K562 (cell line): ENCODE data around the gene EMX1. TPM values are rescaled to one million over a fixed set of nuclear protein-coding genes. Genes with fewer than 3 reads are reported as not detected.

Experiments
- ATAC-seq: fragments of 200-7000 bp; cut with Tn5 transposase; 3 replicates; pipeline ENCODE4 v1.9.1; 2020; ENCODE audit warnings: moderate library complexity
- BruUV-seq: library from RNA; stranded (reverse); fragments of 400-500 nt; replicated peaks from 2 replicates; lab custom pipeline; 2021; lab: Mats Ljungman, UMichigan
- CTCF ChIA-PET: fragments of 300-600 bp; formaldehyde crosslinking; extraction: SDS; loops from one replicate; lab custom pipeline; 2021; ENCODE audit warnings: low intra/inter-chr PET ratio; lab: Yijun Ruan, JAX
- POLR2A ChIA-PET: fragments of 300-600, 350-650 bp; sonication (Branson Sonifier 250); formaldehyde crosslinking; extraction: SDS; loops from one replicate; lab custom pipeline; 2021; ENCODE audit warnings: antibody characterized with exemption, inconsistent platforms; lab: Yijun Ruan, JAX
- DNase-seq, 4 experiments: peaks; one replicate each; pipeline versions ENCODE4 v3.0.0 to v3.0.0-alpha.2; 2011 to 2018; ENCODE audit warnings: low spot score in 3 of 4, mixed read lengths in 3 of 4; ENCODE audit errors: extremely low read depth in 1 of 4
- FAIRE-seq: peaks from 2 replicates; lab custom pipeline; 2011; peaks lifted over from hg19 to GRCh38; lab: Jason Lieb, UNC
- H2AFZ ChIP-seq: 2 replicates; pipeline ENCODE4 v1.6.0; 2011; ENCODE audit warnings: low read depth, low read length, control low read depth, inconsistent platforms
- H3K27ac ChIP-seq: fragments of 200-600 bp; 3 replicates; pipeline ENCODE4 v1.8.0; 2011; ENCODE audit warnings: low read depth, mild to moderate bottlenecking, control low read depth, inconsistent platforms, low read length, moderate library complexity, mixed read lengths; ENCODE audit errors: extremely low read depth
- H3K27me3 ChIP-seq, 2 experiments: fragments of 300-600 bp in 1 of 2; 2 replicates in 1 of 2; 3 replicates in 1 of 2; pipeline versions ENCODE4 v1.6.0 to v1.8.0; 2011; ENCODE audit warnings: inconsistent platforms in 2 of 2, low read length in 2 of 2, mild to moderate bottlenecking in 1 of 2, mixed read lengths in 1 of 2, moderate library complexity in 1 of 2; ENCODE audit not compliant: control insufficient read depth in 2 of 2, insufficient read depth in 2 of 2
- H3K36me3 ChIP-seq: fragments of 300-600 bp; 3 replicates; pipeline ENCODE4 v1.8.0; 2011; ENCODE audit warnings: mild to moderate bottlenecking, low read length, inconsistent platforms; ENCODE audit not compliant: control insufficient read depth, insufficient read depth
- H3K4me1 ChIP-seq, 2 experiments: fragments of 200-600 bp in 1 of 2; replicated peaks in 1 of 2; 2 replicates in 1 of 2; 3 replicates in 1 of 2; pipeline versions ENCODE4 v1.5.1 to v1.8.0; 2011; ENCODE audit warnings: inconsistent platforms in 2 of 2, low read length in 2 of 2, mild to moderate bottlenecking in 1 of 2, mixed read lengths in 1 of 2, moderate library complexity in 1 of 2; ENCODE audit not compliant: control insufficient read depth in 2 of 2, insufficient read depth in 2 of 2
- H3K4me2 ChIP-seq: 2 replicates; pipeline ENCODE4 v1.6.1; 2011; ENCODE audit warnings: low read length, control low read depth, inconsistent platforms, mixed read lengths; ENCODE audit not compliant: insufficient read depth
- H3K4me3 ChIP-seq: fragments of 200-600 bp; sonication (generic), shearing (Covaris generic); 2 replicates; pipeline ENCODE4 v1.5.1; 2016; ENCODE audit warnings: control low read depth, inconsistent platforms
- H3K79me2 ChIP-seq: fragments of 200-600 bp; 3 replicates; pipeline ENCODE4 v1.8.0; 2011; ENCODE audit warnings: low read length, inconsistent platforms; ENCODE audit not compliant: control insufficient read depth, insufficient read depth
- H3K9ac ChIP-seq, 2 experiments: 2 replicates each; pipeline versions ENCODE4 v1.6.0 to v1.6.1; 2011; ENCODE audit warnings: low read depth in 2 of 2, low read length in 2 of 2, control low read depth in 1 of 2, inconsistent platforms in 1 of 2, mild to moderate bottlenecking in 1 of 2, mixed read lengths in 1 of 2; ENCODE audit not compliant: insufficient read depth in 1 of 2
- H3K9me1 ChIP-seq: one replicate; pipeline ENCODE4 v1.6.0; 2011; ENCODE audit warnings: inconsistent platforms, mild to moderate bottlenecking, low read length, moderate library complexity; ENCODE audit not compliant: control insufficient read depth, insufficient read depth
- H3K9me3 ChIP-seq: replicated peaks from 2 replicates; pipeline ENCODE4 v1.5.1; 2011; ENCODE audit warnings: low read depth, low read length, inconsistent platforms; ENCODE audit not compliant: control insufficient read depth, insufficient read depth
- H4K20me1 ChIP-seq: replicated peaks from 2 replicates; pipeline ENCODE4 v1.6.1; 2011; ENCODE audit warnings: low read length, inconsistent platforms, mixed read lengths; ENCODE audit not compliant: control insufficient read depth, insufficient read depth
- COPS2 ChIP-seq: fragments of 450-650 bp; conservative IDR thresholded peaks from 2 replicates; pipeline ENCODE4 v1.6.1; 2016; ENCODE audit warnings: mild to moderate bottlenecking, moderate library complexity
- CTCF ChIP-seq, 3 experiments: IDR thresholded peaks in 2 of 3; conservative IDR thresholded peaks in 1 of 3; 2 replicates each; pipeline ENCODE4 v1.5.1; 2011 to 2012; ENCODE audit warnings: low read length in 3 of 3, mild to moderate bottlenecking in 3 of 3, control low read depth in 2 of 3, improper control_type of control experiment in 1 of 3, inconsistent platforms in 1 of 3, low read depth in 1 of 3, mixed read lengths in 1 of 3, moderate library complexity in 1 of 3; ENCODE audit not compliant: insufficient read depth in 2 of 3
- ELF2 ChIP-seq: fragments of 250-450 bp; sonication (Bioruptor Pico); IDR thresholded peaks from 2 replicates; pipeline ENCODE4 v1.5.0; 2021; ENCODE audit warnings: mild to moderate bottlenecking
- HEY1 ChIP-seq: fragments of 250-450 bp; sonication (Bioruptor Pico); IDR thresholded peaks from 2 replicates; pipeline ENCODE4 v1.5.0; 2020; ENCODE audit warnings: mild to moderate bottlenecking, moderate library complexity, borderline replicate concordance
- HMG20A ChIP-seq: fragments of 450-650 bp; formaldehyde crosslinking; conservative IDR thresholded peaks from 2 replicates; pipeline ENCODE4 v1.4.0; 2020; ENCODE audit warnings: mild to moderate bottlenecking, mixed read lengths
- KLF1 ChIP-seq: fragments of 450-650 bp; IDR thresholded peaks from 2 replicates; pipeline ENCODE4 v1.6.1; 2016; ENCODE audit warnings: missing genetic modification characterization, missing compliant biosample characterization
- NONO ChIP-seq, 2 experiments: fragments of 200-400 bp in 1 of 2; fragments of 450-650 bp in 1 of 2; formaldehyde crosslinking in 1 of 2; IDR thresholded peaks; 2 replicates each; pipeline ENCODE4 v1.6.1; 2017; ENCODE audit warnings: low read depth in 2 of 2, mild to moderate bottlenecking in 2 of 2, moderate library complexity in 2 of 2, low read length in 1 of 2
- PATZ1 ChIP-seq: fragments of 250-450 bp; sonication (Bioruptor Pico); IDR thresholded peaks from 2 replicates; pipeline ENCODE4 v1.5.0; 2020; ENCODE audit warnings: mild to moderate bottlenecking, borderline replicate concordance
- RBFOX2 ChIP-seq: fragments of 200-400 bp; formaldehyde crosslinking; IDR thresholded peaks from 2 replicates; pipeline ENCODE4 v1.6.1; 2017; ENCODE audit warnings: low read depth, mild to moderate bottlenecking, low read length, moderate library complexity
- RBM22 ChIP-seq: fragments of 200-400 bp; formaldehyde crosslinking; IDR thresholded peaks from 2 replicates; pipeline ENCODE4 v1.6.1; 2018; ENCODE audit warnings: low read length, low read depth; ENCODE audit not compliant: poor library complexity, severe bottlenecking
- SNIP1 ChIP-seq: fragments of 450-650 bp; IDR thresholded peaks from 2 replicates; pipeline ENCODE4 v1.7.1; 2017; ENCODE audit warnings: low read depth, mild to moderate bottlenecking
- SRSF1 ChIP-seq: fragments of 200-400 bp; formaldehyde crosslinking; IDR thresholded peaks from 2 replicates; pipeline ENCODE4 v1.6.1; 2017; ENCODE audit warnings: mild to moderate bottlenecking, low read depth, low read length, moderate library complexity
- ZBTB8A ChIP-seq: fragments of 450-650 bp; IDR thresholded peaks from 2 replicates; pipeline ENCODE4 v1.6.1; 2018; ENCODE audit warnings: mild to moderate bottlenecking, moderate library complexity; ENCODE audit not compliant: partially characterized antibody
- ZNF124 ChIP-seq: sonication (generic); formaldehyde crosslinking; IDR thresholded peaks from 2 replicates; pipeline ENCODE4 v1.8.1; 2022; ENCODE audit warnings: missing genetic modification reagents
- ZNF274 ChIP-seq: IDR thresholded peaks from 2 replicates; pipeline ENCODE4 v1.6.1; 2011; ENCODE audit warnings: low read depth, mild to moderate bottlenecking, low read length, moderate library complexity, borderline replicate concordance
- ZNF347 ChIP-seq: fragments of 450-650 bp; formaldehyde crosslinking; IDR thresholded peaks from 2 replicates; pipeline ENCODE4 v1.4.0; 2020; ENCODE audit warnings: low read depth, mild to moderate bottlenecking, moderate library complexity
- ZNF695 ChIP-seq: fragments of 450-650 bp; formaldehyde crosslinking; IDR thresholded peaks from 2 replicates; pipeline ENCODE4 v1.4.0; 2020; ENCODE audit warnings: mild to moderate bottlenecking, moderate library complexity
- ZNF75A ChIP-seq: fragments of 450-650 bp; formaldehyde crosslinking; IDR thresholded peaks from 2 replicates; pipeline ENCODE4 v1.4.0; 2020; ENCODE audit warnings: mild to moderate bottlenecking
- WGBS: fragments of 100-300 bp; shearing (Covaris generic); methylation state at CpG from one replicate; pipeline ENCODE4 v1.1.6; 2016; ENCODE audit warnings: low coverage, mixed read lengths; ENCODE audit not compliant: insufficient coverage; ENCODE audit errors: missing lambda C conversion rate; 5-methylcytosine and 5-hydroxymethylcytosine counted together
- in situ Hi-C: fragments of 300-500 bp; cut with MboI; formaldehyde crosslinking; loops from 4 replicates; pipeline ENCODE4 v1.15.0; 2018; ENCODE audit warnings: inconsistent platforms, mixed read lengths
- intact Hi-C: fragments of 100-400 bp; cut with micrococcal nuclease; formaldehyde crosslinking; loops from 2 replicates; pipeline ENCODE4 v1.14.2; 2022
- polyA plus RNA-seq, 8 experiments: library from polyadenylated mRNA; depleted of rRNA in 4 of 8; stranded (reverse) in 5 of 8; unstranded in 3 of 8; fragments of >200 nt; fragmentation: Nextera tagmentation in 2 of 8; fragmentation: Illumina TruSeq in 1 of 8; extraction: Ambion mirVana in 2 of 8; extraction: Trizol in 1 of 8; gene quantifications; 2 replicates each; pipeline versions ENCODE4 v1.2.1 to v1.2.3, GENCODE V29; 2011 to 2014; ENCODE audit warnings: inconsistent platforms in 1 of 8, missing spikeins in 1 of 8
- total RNA-seq, 7 experiments: library from RNA; depleted of rRNA in 6 of 7; stranded (reverse); fragments of >200 nt in 6 of 7; fragmentation: Illumina TruSeq in 2 of 7; extraction: Trizol in 2 of 7; gene quantifications; 2 replicates each; pipeline versions ENCODE4 v1.2.1 to v1.2.3, GENCODE V29; 2011 to 2021; ENCODE audit warnings: low replicate concordance in 1 of 7

The EMX1 gene
- total and polyA plus RNA-seq, 9 of the 15 experiments (the other 6 are each of a cell fraction or from before 2014, with no cell fraction given) = 0.10 to 0.32 (median 0.21) TPM; not detected in 6

GRCh38 chr2:72982219-72982618 lies 64.9 kb downstream of the EMX1 start (continued):
- TF ChIP-seq PATZ1 (no peak), ZBTB8A (no peak), SNIP1 (no peak), COPS2 (no peak)
- TF ChIP-seq, all 486 proteins: peak for 0

- BruUV-seq = no TSS peak
- Histone ChIP-seq H3K9me1 (peaks cover 3% of the 10 kb centered on the region), H2AFZ (no peak overlapping the region), H4K20me1 (0 out of 2 replicates have a peak, but pooled peaks cover 5% of the 10 kb centered on the region), H3K27ac (no peak overlapping the region), H3K4me3 (no peak overlapping the region), H3K9ac (no peak overlapping the region; a peak in 1 of 4 replicates), H3K4me2 (no peak overlapping the region), H3K27me3 (no peaks in the 10 kb centered on the region), H3K9me3 (no peaks in the 10 kb centered on the region), H3K79me2 (no peaks in the 10 kb centered on the region), H3K36me3 (no peaks in the 10 kb centered on the region), H3K4me1 (peaks cover 8 to 17% of the 10 kb centered on the region in 2 experiments)
- ChIA-PET CTCF (no interaction called here), POLR2A (interaction anchor here (0.6 to 1.5 kb wide), 3 partner anchors 12 to 82 kb away, joined by 3 to 4 read pairs (median 3); no protein-coding TSS in a partner anchor)
- no peak for DNase-seq
- in situ Hi-C loops (no loop called here), intact Hi-C loops (loop anchor here (10.0 kb wide), 1 partner anchor 272 kb away; no protein-coding TSS in a partner anchor)
- no peak for FAIRE-seq
- ATAC-seq = no peak
- 70% methylated on average over 11 of the region's 11 CpGs for WGBS
- TF ChIP-seq ZNF124 (CRISPR knock-in tag) (no peak), NONO (IDR thresholded peaks at IDR 0.05; ENCODE audit: low read depth in 2 of 2, low read length in 1 of 2) (no peak), RBFOX2 (no peak), ZNF75A (no peak), ZNF347 (CRISPR knock-in tag) (no peak), ZNF695 (CRISPR knock-in tag) (no peak), CTCF (IDR thresholded peaks at IDR 0.05 in 2 of 3, conservative IDR thresholded peaks at IDR 0.05 in 1 of 3; ENCODE audit: insufficient read depth in 2 of 3, low read depth in 1 of 3, low read length in 3 of 3) (no peak), ELF2 (CRISPR knock-in tag) (no peak), RBM22 (no peak), KLF1 (tag) (no peak), SRSF1 (no peak), ZNF274 (no peak), HEY1 (CRISPR knock-in tag) (no peak), HMG20A (CRISPR knock-in tag) (no peak)
These were observed 65.6 kb downstream of the EMX1 start for GRCh38 chr2:72982781-72983499.
